Measurements from ENCODE around the gene PLA1A. TPM values are rescaled to one million over a fixed set of nuclear protein-coding genes. Genes with fewer than 3 reads are reported as not detected.

The PLA1A gene
- total and polyA plus RNA-seq, 2 donors (not counting 3 experiments of a cell fraction or from before 2014, with no cell fraction given) = 0.07 TPM; not detected in 1

DNA sequence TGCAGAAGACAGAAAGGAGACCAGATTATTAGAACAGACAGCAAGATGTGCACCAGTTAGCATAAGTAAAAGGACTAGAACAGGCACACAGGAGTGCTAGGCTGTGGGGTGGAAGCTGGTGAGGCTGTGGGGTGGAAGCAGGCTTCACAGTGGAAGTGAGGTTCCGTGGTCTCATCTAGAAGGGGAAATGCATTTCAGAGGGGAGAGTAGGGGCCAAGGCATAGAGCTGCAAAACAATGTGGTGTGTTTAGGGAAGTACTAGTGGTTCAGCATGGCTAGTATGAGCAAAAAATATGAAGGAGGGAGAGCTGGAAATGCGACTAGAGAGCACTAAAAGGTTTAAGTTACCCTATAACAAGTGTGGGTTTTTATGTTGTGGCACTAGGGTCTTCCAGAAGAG lies 56.2 kb downstream of the PLA1A start:
- no peak for TF ChIP-seq EZH2 (IDR thresholded peaks at IDR 0.05; ENCODE audit: borderline replicate concordance, low read depth, low read length, severe bottlenecking)
- TF ChIP-seq, protein P1, sequence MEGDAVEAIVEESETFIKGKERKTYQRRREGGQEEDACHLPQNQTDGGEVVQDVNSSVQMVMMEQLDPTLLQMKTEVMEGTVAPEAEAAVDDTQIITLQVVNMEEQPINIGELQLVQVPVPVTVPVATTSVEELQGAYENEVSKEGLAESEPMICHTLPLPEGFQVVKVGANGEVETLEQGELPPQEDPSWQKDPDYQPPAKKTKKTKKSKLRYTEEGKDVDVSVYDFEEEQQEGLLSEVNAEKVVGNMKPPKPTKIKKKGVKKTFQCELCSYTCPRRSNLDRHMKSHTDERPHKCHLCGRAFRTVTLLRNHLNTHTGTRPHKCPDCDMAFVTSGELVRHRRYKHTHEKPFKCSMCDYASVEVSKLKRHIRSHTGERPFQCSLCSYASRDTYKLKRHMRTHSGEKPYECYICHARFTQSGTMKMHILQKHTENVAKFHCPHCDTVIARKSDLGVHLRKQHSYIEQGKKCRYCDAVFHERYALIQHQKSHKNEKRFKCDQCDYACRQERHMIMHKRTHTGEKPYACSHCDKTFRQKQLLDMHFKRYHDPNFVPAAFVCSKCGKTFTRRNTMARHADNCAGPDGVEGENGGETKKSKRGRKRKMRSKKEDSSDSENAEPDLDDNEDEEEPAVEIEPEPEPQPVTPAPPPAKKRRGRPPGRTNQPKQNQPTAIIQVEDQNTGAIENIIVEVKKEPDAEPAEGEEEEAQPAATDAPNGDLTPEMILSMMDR (IDR thresholded peaks at IDR 0.05; ENCODE audit: extremely low read depth in 1 of 2, insufficient read depth in 1 of 2, low read depth in 1 of 2, low read length in 2 of 2) = no peak
- TF ChIP-seq POLR2A (IDR thresholded peaks at IDR 0.05; ENCODE audit: low read depth, low read length) = no peak
- TF ChIP-seq, protein P2, sequence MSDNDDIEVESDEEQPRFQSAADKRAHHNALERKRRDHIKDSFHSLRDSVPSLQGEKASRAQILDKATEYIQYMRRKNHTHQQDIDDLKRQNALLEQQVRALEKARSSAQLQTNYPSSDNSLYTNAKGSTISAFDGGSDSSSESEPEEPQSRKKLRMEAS (IDR thresholded peaks at IDR 0.05; ENCODE audit: insufficient read depth, insufficient read length) = no peak
- no peak for TF ChIP-seq MYC (IDR thresholded peaks at IDR 0.05; ENCODE audit: low read depth, low read length)
- TF ChIP-seq GATA2 (IDR thresholded peaks at IDR 0.05; ENCODE audit: insufficient read depth, insufficient read length, low read depth, low read length) = no peak
- TF ChIP-seq FOS (IDR thresholded peaks at IDR 0.05; ENCODE audit: borderline replicate concordance, insufficient read depth, low read length) = no peak
- TF ChIP-seq POLR2AphosphoS5 (IDR thresholded peaks at IDR 0.05; ENCODE audit: insufficient read depth, low read depth, low read length) = no peak
- no peak for TF ChIP-seq JUN (IDR thresholded peaks at IDR 0.05; ENCODE audit: borderline replicate concordance, insufficient read depth, insufficient read length, low read depth)
- no peak for DNase-seq (ENCODE audit: low read depth, low spot score)
- dilution Hi-C loops (cut with MboI; ENCODE audit: extremely low pct_ligation_motif_present, low sequenced_read_pairs) (no loop called here), intact Hi-C loops (cut with micrococcal nuclease) (no loop called here)
- no TSS peak for BruUV-seq (replicated peaks)
- Histone ChIP-seq H3K9me1 (replicated peaks; ENCODE audit: control insufficient read depth, extremely low read depth, insufficient read depth, low read length) (no peaks in the 10 kb centered on the region), H2AFZ (ENCODE audit: low read depth, low read length) (no peak overlapping the region), H3K9me3 (replicated peaks; ENCODE audit: control insufficient read depth, insufficient read depth, low read length) (no peaks in the 10 kb centered on the region), H3K9ac (replicated peaks; ENCODE audit: extremely low read depth, insufficient read depth, low read length) (no peak overlapping the region), H4K20me1 (replicated peaks; ENCODE audit: control insufficient read depth, extremely low read depth, insufficient read depth, low read length) (no peaks in the 10 kb centered on the region), H3K36me3 (ENCODE audit: control insufficient read depth in 2 of 2, extremely low read depth in 1 of 2, insufficient read depth in 2 of 2, low read length in 2 of 2) (no peaks in the 10 kb centered on the region), H3K4me1 (ENCODE audit: control insufficient read depth, extremely low read depth, insufficient read depth, low read length) (no peaks in the 10 kb centered on the region), H3K27ac (ENCODE audit: insufficient read depth, low read depth, low read length) (no peak overlapping the region), H3K79me2 (ENCODE audit: control insufficient read depth, insufficient read depth, low read length) (no peaks in the 10 kb centered on the region), H3K4me3 (replicated peaks in 1 of 3; ENCODE audit: insufficient read depth in 1 of 3, low read depth in 1 of 3, low read length in 3 of 3) (no peak overlapping the region), H3K4me2 (ENCODE audit: insufficient read depth, low read length) (no peak overlapping the region), H3K27me3 (ENCODE audit: control insufficient read depth in 2 of 2, insufficient read depth in 2 of 2, low read length in 2 of 2) (peaks cover 0 to 6% of the 10 kb centered on the region in 2 experiments)
- CTCF ChIA-PET = no interaction called here
- POLR2A ChIA-PET = no interaction called here
- no peak for FAIRE-seq

Measured in endothelial cell of umbilical vein (primary cell).